Upper lobe of left lung (tissue), 4 donors: Measurements from ENCODE around the gene MRPS27.

Source experiments
- CTCF ChIP-seq, 6 experiments: fragments of 450-650 bp in 4 of 6; fragments of 200-600 bp in 2 of 6; sonication (generic) in 2 of 6; IDR thresholded peaks; one replicate each; pipeline ENCODE4 v1.5.1; 2016 to 2019; ENCODE audit warnings: antibody characterized with exemption in 6 of 6
- POLR2A ChIP-seq, 4 donors: fragments of 450-650 bp; IDR thresholded peaks; one replicate each; pipeline ENCODE4 v1.5.1; 2016 to 2017; ENCODE audit warnings: antibody characterized with exemption in 4 of 4, mild to moderate bottlenecking in 2 of 4

DNA sequence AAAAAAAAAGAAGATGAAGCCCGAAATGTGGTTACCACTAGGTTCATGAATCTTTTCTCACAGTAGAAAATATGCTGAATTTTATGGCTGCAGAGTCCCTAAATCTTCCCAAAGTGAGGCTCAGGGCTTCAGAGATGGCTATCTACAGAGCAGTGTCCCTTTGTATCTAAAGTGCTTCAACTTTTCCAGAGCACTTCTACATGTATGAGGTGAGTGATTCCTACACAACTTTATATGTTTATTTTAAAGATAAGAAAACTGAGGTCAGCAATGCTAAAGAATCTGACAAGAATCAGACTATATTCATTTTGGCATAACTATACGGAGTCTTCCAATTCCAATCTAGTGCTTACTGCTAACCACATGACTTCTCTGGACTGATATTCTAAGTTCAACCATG lies 53.2 kb downstream of the MRPS27 start:
- TF ChIP-seq CTCF (IDR thresholded peaks at IDR 0.05) (no peak), POLR2A (IDR thresholded peaks at IDR 0.05) (no peak)
